NT2/D1 (cell line): ENCODE results near the gene PLEKHA7.

Experiments used
- DNase-seq: peaks from one replicate; pipeline ENCODE4 v3.0.0-alpha.2; 2011; ENCODE audit warnings: low read depth, low spot score
- H3K27me3 ChIP-seq: 2 replicates; pipeline ENCODE4 v1.6.0; 2011; ENCODE audit warnings: mild to moderate bottlenecking; ENCODE audit not compliant: insufficient read length, insufficient read depth
- H3K36me3 ChIP-seq: 2 replicates; pipeline ENCODE4 v1.6.1; 2011; ENCODE audit warnings: mild to moderate bottlenecking, low read length, mixed read lengths; ENCODE audit not compliant: insufficient read depth, insufficient read length
- H3K4me1 ChIP-seq: 2 replicates; pipeline ENCODE4 v1.5.1; 2011; ENCODE audit not compliant: insufficient read depth, insufficient read length
- H3K4me3 ChIP-seq: 2 replicates; pipeline ENCODE4 v1.5.1; 2011; ENCODE audit warnings: low read depth; ENCODE audit not compliant: insufficient read length
- H3K9ac ChIP-seq: 2 replicates; pipeline ENCODE4 v1.6.0; 2011; ENCODE audit warnings: low read depth; ENCODE audit not compliant: insufficient read length
- H3K9me3 ChIP-seq: 2 replicates; pipeline ENCODE4 v1.5.1; 2011; ENCODE audit warnings: mild to moderate bottlenecking, low read length; ENCODE audit not compliant: insufficient read depth
- SUZ12 ChIP-seq: IDR thresholded peaks from 2 replicates; pipeline ENCODE4 v1.6.1; 2011; ENCODE audit not compliant: insufficient read length, insufficient read depth; ENCODE audit errors: extremely low read depth
- YY1 ChIP-seq: IDR thresholded peaks from 2 replicates; pipeline ENCODE4 v1.6.1; 2011; ENCODE audit not compliant: insufficient read length, insufficient read depth
- ZNF274 ChIP-seq: IDR thresholded peaks from 2 replicates; pipeline ENCODE4 v1.6.1; 2011; ENCODE audit warnings: mild to moderate bottlenecking, low read depth, low read length

The PLEKHA7 gene

DNA sequence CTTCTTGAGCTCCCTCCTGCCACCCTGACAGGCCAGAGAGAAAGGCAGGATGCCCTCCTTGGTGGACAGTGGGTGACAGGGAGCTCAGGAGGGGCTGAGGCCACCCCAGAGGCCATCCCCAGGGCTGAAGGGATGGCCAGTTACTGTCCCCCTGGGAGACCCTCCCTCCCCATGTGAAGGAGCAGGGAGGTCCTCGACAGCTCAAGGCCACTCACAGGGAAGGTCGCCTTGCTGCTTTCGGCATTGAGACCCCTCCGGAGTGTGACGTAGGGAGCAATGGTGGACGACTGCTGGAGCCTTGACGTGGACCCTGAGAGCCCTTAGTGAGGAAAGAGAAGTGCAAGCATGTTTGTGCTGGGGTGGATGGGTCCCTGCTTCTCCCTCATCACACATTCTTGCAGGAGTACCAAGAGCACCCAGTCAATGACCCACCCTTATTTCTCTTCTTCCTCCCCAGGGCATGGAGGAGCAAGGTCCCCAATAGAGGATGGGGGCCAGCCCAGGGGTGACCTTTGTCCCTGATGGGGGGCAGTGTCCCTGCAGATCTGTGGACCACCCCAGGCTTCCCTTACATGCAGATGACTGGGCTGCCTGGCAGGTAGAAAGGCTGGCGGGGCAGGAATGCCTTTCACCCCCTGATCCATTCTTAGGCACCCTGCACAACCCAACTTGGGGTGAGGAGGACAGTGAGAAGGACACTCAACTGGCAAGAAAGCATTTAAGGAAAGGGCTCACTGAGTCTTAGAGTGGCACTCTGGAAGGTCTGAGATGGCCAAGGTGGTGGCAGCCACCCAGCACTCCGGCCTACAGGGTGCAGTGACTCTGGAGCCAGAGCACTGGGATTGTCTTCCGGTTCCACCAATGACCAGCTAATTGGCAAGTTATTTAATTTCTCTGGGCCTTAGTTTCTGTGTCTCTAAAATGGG lies 224.4 kb downstream of the PLEKHA7 start:
- H3K36me3 ChIP-seq = no peaks in the 10 kb centered on the region
- no peak overlapping the region for H3K4me3 ChIP-seq
- no peaks in the 10 kb centered on the region for H3K9me3 ChIP-seq
- no peak overlapping the region for H3K9ac ChIP-seq
- TF ChIP-seq ZNF274 (no peak), SUZ12 (no peak), YY1 (no peak)
- H3K4me1 ChIP-seq = peaks cover 7% of the 10 kb centered on the region
- DNase-seq = no peak
- no peaks in the 10 kb centered on the region for H3K27me3 ChIP-seq

DNA sequence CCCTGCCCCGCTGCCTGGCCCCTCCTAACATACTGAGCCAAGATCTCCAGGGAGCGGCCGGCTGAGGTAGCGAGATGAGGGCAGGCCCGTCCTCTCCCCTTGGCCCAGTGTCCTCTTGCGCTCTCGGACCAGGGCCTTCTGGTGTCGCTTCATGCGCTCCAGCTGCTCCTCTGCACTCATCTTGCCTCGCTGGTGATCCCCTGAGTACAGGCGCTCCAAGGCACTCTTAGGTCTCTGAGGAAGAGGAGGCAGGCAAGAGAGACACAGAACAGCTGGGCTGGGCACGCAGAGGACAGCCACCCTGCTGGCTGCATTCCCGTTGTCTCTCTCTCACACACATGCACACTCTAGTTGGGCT lies 225.2 kb downstream of the PLEKHA7 start:
- no peaks in the 10 kb centered on the region for H3K9me3 ChIP-seq
- H3K4me1 ChIP-seq = peaks cover 7% of the 10 kb centered on the region
- H3K4me3 ChIP-seq = no peak overlapping the region
- H3K9ac ChIP-seq = no peak overlapping the region
- no peaks in the 10 kb centered on the region for H3K27me3 ChIP-seq
- TF ChIP-seq YY1 (no peak), SUZ12 (no peak), ZNF274 (no peak)
- no peaks in the 10 kb centered on the region for H3K36me3 ChIP-seq
- no peak for DNase-seq

GRCh38 chr11:16788141-16789062 lies 225.8 kb downstream of the PLEKHA7 start:
- TF ChIP-seq SUZ12 (no peak), ZNF274 (no peak), YY1 (no peak)
- Histone ChIP-seq H3K27me3 (no peaks in the 10 kb centered on the region), H3K4me1 (peaks cover 7% of the 10 kb centered on the region), H3K9me3 (no peaks in the 10 kb centered on the region), H3K9ac (no peak overlapping the region), H3K36me3 (no peaks in the 10 kb centered on the region), H3K4me3 (no peak overlapping the region)
- DNase-seq = peak; percentile 57

DNA sequence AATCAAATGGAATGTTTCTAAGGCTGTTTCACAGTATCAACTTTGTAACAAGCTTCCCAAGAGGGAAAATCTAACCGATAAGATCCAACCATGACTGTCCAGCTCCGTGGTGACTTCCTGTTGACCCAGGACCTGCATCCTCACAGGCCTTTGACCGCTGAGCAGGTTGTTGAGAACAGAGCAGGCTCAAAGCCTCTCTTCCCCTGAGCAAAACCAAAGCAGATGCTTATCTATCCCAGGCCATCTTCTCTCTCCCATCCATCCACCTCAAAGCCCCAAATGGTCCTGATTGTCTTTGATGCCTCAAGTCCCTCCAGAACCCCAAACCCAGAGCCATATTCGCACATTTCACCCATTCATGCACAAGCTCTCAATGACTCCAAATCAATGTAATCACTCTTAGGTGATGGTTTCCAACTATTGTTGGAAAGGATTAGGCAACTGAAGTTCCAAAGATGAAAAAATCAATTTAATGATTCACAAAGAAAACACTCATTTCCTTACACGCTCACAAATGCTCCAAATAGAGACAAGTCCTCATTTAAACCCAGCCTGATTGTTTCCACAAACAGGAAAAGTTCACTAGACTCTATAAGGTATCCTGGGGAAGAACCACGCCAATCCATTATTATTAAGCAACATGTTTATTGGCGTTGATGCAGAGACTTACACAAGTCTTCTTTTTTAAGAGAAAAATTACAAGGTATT lies 227.0 kb downstream of the PLEKHA7 start:
- Histone ChIP-seq H3K9me3 (no peaks in the 10 kb centered on the region), H3K9ac (no peak overlapping the region), H3K4me3 (no peak overlapping the region), H3K27me3 (no peaks in the 10 kb centered on the region), H3K36me3 (no peaks in the 10 kb centered on the region), H3K4me1 (peaks cover 7% of the 10 kb centered on the region)
- no peak for TF ChIP-seq YY1
- no peak for TF ChIP-seq ZNF274
- no peak for TF ChIP-seq SUZ12
- no peak for DNase-seq

GRCh38 chr11:16786131-16786530 lies 228.1 kb downstream of the PLEKHA7 start:
- Histone ChIP-seq H3K4me1 (peaks cover 7% of the 10 kb centered on the region), H3K9ac (no peak overlapping the region), H3K27me3 (no peaks in the 10 kb centered on the region), H3K36me3 (no peaks in the 10 kb centered on the region), H3K9me3 (no peaks in the 10 kb centered on the region), H3K4me3 (no peak overlapping the region)
- DNase-seq = no peak
- TF ChIP-seq YY1 (no peak), ZNF274 (no peak), SUZ12 (no peak)

DNA sequence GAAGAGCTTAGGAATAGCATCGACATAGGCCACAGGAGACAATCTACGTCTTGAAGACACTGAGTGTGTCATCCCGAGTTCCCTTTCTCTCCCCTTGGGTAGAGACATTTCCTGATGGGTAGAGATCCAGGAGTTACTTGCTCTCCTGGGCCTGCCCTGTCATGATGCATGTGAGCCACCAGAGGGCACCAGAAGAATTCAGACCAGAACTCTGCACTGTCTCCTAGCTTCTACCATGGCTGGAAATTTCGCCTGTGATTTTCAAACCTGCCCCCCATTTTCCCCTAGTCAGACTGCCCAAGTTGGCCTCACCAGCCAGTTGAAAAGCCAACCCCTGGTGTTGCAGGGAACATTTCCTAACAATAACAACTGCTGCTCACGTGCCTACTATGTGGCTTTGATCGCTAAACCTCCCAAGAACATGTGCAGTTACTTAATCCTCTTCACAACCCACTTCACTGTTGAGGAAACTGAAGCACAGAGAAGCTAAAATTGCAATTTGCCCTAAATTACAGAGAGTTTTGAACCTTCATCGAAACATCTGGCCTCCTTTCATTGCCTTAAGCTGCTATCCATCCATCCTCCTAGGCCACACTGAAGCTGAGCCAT lies 228.6 kb downstream of the PLEKHA7 start:
- no peaks in the 10 kb centered on the region for H3K9me3 ChIP-seq
- DNase-seq = peak; percentile 44
- no peak for TF ChIP-seq SUZ12
- TF ChIP-seq ZNF274 = no peak
- TF ChIP-seq YY1 = no peak

DNA sequence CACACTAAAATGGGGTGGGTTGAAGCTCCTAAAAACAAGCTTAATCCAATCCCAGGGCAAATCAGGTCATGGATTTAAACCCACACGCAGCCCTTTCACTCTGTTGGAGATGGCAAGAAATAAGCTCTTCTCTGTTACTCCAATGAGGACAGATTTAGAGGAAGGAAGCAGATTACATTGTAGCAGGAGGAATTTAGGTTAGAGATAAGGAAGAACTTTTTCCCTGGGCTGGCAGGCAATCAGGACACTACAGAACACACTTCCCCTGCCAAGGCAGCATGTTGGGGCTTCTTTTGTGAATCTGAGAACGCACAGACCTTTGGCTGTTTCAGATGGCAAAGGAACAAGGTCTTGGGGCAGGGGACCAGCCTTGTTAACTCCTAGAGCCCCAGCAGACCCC lies 229.5 kb downstream of the PLEKHA7 start:
- no peak overlapping the region for H3K4me3 ChIP-seq
- H3K36me3 ChIP-seq = no peaks in the 10 kb centered on the region
- no peak for TF ChIP-seq SUZ12
- no peak for TF ChIP-seq YY1
- no peak for TF ChIP-seq ZNF274
- no peak for DNase-seq
- no peaks in the 10 kb centered on the region for H3K27me3 ChIP-seq
- no peak overlapping the region for H3K9ac ChIP-seq
- H3K9me3 ChIP-seq = no peaks in the 10 kb centered on the region
- H3K4me1 ChIP-seq = peaks cover 11% of the 10 kb centered on the region

More for the DNA sequence above, 228.6 kb downstream of the PLEKHA7 start:
- Histone ChIP-seq H3K36me3 (no peaks in the 10 kb centered on the region), H3K4me1 (peaks cover 7% of the 10 kb centered on the region), H3K27me3 (no peaks in the 10 kb centered on the region), H3K9ac (no peak overlapping the region), H3K4me3 (no peak overlapping the region)
